GM12878 (cell line): ENCODE data around the gene TPCN1. TPM values are rescaled to one million over a fixed set of nuclear protein-coding genes. Genes with fewer than 3 reads are reported as not detected.

Experiments used
- CHD1 ChIP-seq: IDR thresholded peaks from 2 replicates; pipeline ENCODE4 v1.6.1; 2012; ENCODE audit warnings: low read depth, low read length, improper control_type of control experiment
- CREM ChIP-seq: IDR thresholded peaks from 2 replicates; pipeline ENCODE4 v1.6.1; 2014; ENCODE audit warnings: antibody characterized with exemption, low read depth
- E2F4 ChIP-seq: IDR thresholded peaks from 2 replicates; pipeline ENCODE4 v1.6.1; 2012; ENCODE audit warnings: low read depth, low read length, improper control_type of control experiment
- FOXM1 ChIP-seq: IDR thresholded peaks from 2 replicates; pipeline ENCODE4 v1.6.1; 2012; ENCODE audit warnings: low read depth, mild to moderate bottlenecking, inconsistent platforms, low read length, moderate library complexity
- HDAC6 ChIP-seq: fragments of 200-600 bp; sonication (generic); IDR thresholded peaks from one replicate; pipeline ENCODE4 v1.8.0; 2017; ENCODE audit warnings: antibody characterized with exemption; ENCODE audit not compliant: unreplicated experiment
- IKZF2 ChIP-seq, 2 experiments: fragments of 450-650 bp; IDR thresholded peaks; 2 replicates each; pipeline ENCODE4 v1.6.1; 2017; ENCODE audit warnings: mild to moderate bottlenecking in 2 of 2, moderate library complexity in 2 of 2
- JUND ChIP-seq: IDR thresholded peaks from 2 replicates; pipeline ENCODE4 v1.6.1; 2012; ENCODE audit warnings: low read depth, mild to moderate bottlenecking, low read length, improper control_type of control experiment, moderate library complexity
- KDM1A ChIP-seq: fragments of 200-600 bp; sonication (generic); IDR thresholded peaks from 2 replicates; pipeline ENCODE4 v1.6.1; 2016; ENCODE audit warnings: borderline replicate concordance
- LARP7 ChIP-seq: fragments of 450-650 bp; IDR thresholded peaks from 2 replicates; pipeline ENCODE4 v1.6.1; 2017; ENCODE audit warnings: mild to moderate bottlenecking
- MTA2 ChIP-seq: fragments of 450-650 bp; IDR thresholded peaks from 2 replicates; pipeline ENCODE4 v1.6.1; 2016; ENCODE audit warnings: low read depth, mild to moderate bottlenecking, moderate library complexity
- MYC ChIP-seq: IDR thresholded peaks from 2 replicates; pipeline ENCODE4 v1.6.1; 2011; ENCODE audit warnings: mild to moderate bottlenecking, low read length, moderate library complexity, inconsistent platforms; ENCODE audit not compliant: insufficient read depth, insufficient replicate concordance, insufficient read length, severe bottlenecking
- POLR2AphosphoS2 ChIP-seq: IDR thresholded peaks from 2 replicates; pipeline ENCODE4 v1.6.1; 2011; ENCODE audit warnings: low read depth, mild to moderate bottlenecking, low read length, improper control_type of control experiment, moderate library complexity
- SIN3A ChIP-seq: IDR thresholded peaks from 2 replicates; pipeline ENCODE4 v1.6.1; 2012; ENCODE audit warnings: low read depth, low read length, improper control_type of control experiment
- SPI1 ChIP-seq: IDR thresholded peaks from 2 replicates; pipeline ENCODE4 v1.6.1; 2011; ENCODE audit warnings: low read depth, mild to moderate bottlenecking, low read length, moderate library complexity, borderline replicate concordance; ENCODE audit not compliant: insufficient read depth
- SRF ChIP-seq, 2 experiments: IDR thresholded peaks; 2 replicates each; pipeline ENCODE4 v1.6.1; 2011; ENCODE audit warnings: low read depth in 2 of 2, low read length in 2 of 2, mild to moderate bottlenecking in 1 of 2, moderate library complexity in 1 of 2
- TBL1XR1 ChIP-seq: IDR thresholded peaks from 2 replicates; pipeline ENCODE4 v1.6.1; 2012; ENCODE audit warnings: low read depth, low read length, improper control_type of control experiment
- TCF12 ChIP-seq: IDR thresholded peaks from 2 replicates; pipeline ENCODE4 v1.6.1; 2011; ENCODE audit warnings: low read depth, mild to moderate bottlenecking, low read length
- YY1 ChIP-seq: IDR thresholded peaks from 2 replicates; pipeline ENCODE4 v1.6.1; 2011; ENCODE audit warnings: low read depth, mild to moderate bottlenecking, low read length
- ZNF217 ChIP-seq: fragments of 450-650 bp; IDR thresholded peaks from 2 replicates; pipeline ENCODE4 v1.6.1; 2017; ENCODE audit warnings: antibody characterized with exemption, mild to moderate bottlenecking
- polyA plus RNA-seq, 11 experiments: library from polyadenylated mRNA; depleted of rRNA in 4 of 11; unstranded in 6 of 11; stranded (reverse) in 5 of 11; fragments of >200 nt; fragmentation: Nextera tagmentation in 4 of 11; fragmentation: Illumina TruSeq in 1 of 11; extraction: Ambion mirVana in 4 of 11; extraction: Trizol in 1 of 11; gene quantifications; 1 replicate in 1 of 11; 2 replicates in 10 of 11; pipeline versions ENCODE4 v1.2.1 to v1.2.3, GENCODE V29; 2011 to 2016; ENCODE audit warnings: inconsistent platforms in 2 of 11, missing spikeins in 2 of 11, low read depth in 1 of 11
- total RNA-seq, 4 experiments: library from RNA; depleted of rRNA in 3 of 4; stranded (reverse); fragments of >200 nt in 3 of 4; fragmentation: Illumina TruSeq in 1 of 4; extraction: Trizol in 1 of 4; gene quantifications; 2 replicates each; pipeline versions ENCODE4 v1.2.1 to v1.2.3, GENCODE V29; 2013 to 2021
- TF ChIP-seq, protein P1 (sequence below): fragments of 450-650 bp; formaldehyde crosslinking; IDR thresholded peaks from 2 replicates; pipeline ENCODE4 v1.5.0; 2022; ENCODE audit warnings: mild to moderate bottlenecking, missing genetic modification characterization
- TF ChIP-seq, protein P2 (sequence below): IDR thresholded peaks from 2 replicates; pipeline ENCODE4 v1.6.1; 2011; ENCODE audit warnings: borderline replicate concordance, low read depth, mild to moderate bottlenecking, moderate library complexity, low read length; ENCODE audit not compliant: insufficient read depth, poor library complexity, severe bottlenecking
- TF ChIP-seq, protein P3 (sequence below): IDR thresholded peaks from 2 replicates; pipeline ENCODE4 v1.6.1; 2012; ENCODE audit warnings: low read depth, low read length, improper control_type of control experiment
- TF ChIP-seq, protein P4 (sequence below): fragments of 450-650 bp; IDR thresholded peaks from 2 replicates; pipeline ENCODE4 v1.6.1; 2017; ENCODE audit warnings: low read depth, mild to moderate bottlenecking, moderate library complexity

Gene TPCN1
- total and polyA plus RNA-seq, 10 of the 15 experiments (the other 5 are each of a cell fraction or from before 2014, with no cell fraction given): 0.79 to 30.9 (median 19.4) TPM

- TF ChIP-seq E2F4: no peak
- TF ChIP-seq TCF12: no peak
- no peak for TF ChIP-seq SIN3A
- TF ChIP-seq POLR2AphosphoS2: no peak
- no peak for TF ChIP-seq FOXM1
- TF ChIP-seq, protein P1, sequence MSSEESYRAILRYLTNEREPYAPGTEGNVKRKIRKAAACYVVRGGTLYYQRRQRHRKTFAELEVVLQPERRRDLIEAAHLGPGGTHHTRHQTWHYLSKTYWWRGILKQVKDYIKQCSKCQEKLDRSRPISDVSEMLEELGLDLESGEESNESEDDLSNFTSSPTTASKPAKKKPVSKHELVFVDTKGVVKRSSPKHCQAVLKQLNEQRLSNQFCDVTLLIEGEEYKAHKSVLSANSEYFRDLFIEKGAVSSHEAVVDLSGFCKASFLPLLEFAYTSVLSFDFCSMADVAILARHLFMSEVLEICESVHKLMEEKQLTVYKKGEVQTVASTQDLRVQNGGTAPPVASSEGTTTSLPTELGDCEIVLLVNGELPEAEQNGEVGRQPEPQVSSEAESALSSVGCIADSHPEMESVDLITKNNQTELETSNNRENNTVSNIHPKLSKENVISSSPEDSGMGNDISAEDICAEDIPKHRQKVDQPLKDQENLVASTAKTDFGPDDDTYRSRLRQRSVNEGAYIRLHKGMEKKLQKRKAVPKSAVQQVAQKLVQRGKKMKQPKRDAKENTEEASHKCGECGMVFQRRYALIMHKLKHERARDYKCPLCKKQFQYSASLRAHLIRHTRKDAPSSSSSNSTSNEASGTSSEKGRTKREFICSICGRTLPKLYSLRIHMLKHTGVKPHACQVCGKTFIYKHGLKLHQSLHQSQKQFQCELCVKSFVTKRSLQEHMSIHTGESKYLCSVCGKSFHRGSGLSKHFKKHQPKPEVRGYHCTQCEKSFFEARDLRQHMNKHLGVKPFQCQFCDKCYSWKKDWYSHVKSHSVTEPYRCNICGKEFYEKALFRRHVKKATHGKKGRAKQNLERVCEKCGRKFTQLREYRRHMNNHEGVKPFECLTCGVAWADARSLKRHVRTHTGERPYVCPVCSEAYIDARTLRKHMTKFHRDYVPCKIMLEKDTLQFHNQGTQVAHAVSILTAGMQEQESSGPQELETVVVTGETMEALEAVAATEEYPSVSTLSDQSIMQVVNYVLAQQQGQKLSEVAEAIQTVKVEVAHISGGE (CRISPR knock-in tag): no peak
- TF ChIP-seq KDM1A: no peak
- no peak for TF ChIP-seq IKZF2 (IDR thresholded peaks at IDR 0.05)
- TF ChIP-seq ZNF217: no peak
- TF ChIP-seq SPI1: 0 out of 2 replicates have a peak, but pooled peaks have one; percentile 27
- no peak for TF ChIP-seq SRF (IDR thresholded peaks at IDR 0.05; ENCODE audit: low read depth in 2 of 2, low read length in 2 of 2)
- TF ChIP-seq, protein P2, sequence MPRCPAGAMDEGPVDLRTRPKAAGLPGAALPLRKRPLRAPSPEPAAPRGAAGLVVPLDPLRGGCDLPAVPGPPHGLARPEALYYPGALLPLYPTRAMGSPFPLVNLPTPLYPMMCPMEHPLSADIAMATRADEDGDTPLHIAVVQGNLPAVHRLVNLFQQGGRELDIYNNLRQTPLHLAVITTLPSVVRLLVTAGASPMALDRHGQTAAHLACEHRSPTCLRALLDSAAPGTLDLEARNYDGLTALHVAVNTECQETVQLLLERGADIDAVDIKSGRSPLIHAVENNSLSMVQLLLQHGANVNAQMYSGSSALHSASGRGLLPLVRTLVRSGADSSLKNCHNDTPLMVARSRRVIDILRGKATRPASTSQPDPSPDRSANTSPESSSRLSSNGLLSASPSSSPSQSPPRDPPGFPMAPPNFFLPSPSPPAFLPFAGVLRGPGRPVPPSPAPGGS: no peak
- no peak for TF ChIP-seq CHD1
- no peak for TF ChIP-seq MTA2
- TF ChIP-seq, protein P3, sequence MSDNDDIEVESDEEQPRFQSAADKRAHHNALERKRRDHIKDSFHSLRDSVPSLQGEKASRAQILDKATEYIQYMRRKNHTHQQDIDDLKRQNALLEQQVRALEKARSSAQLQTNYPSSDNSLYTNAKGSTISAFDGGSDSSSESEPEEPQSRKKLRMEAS: no peak
- no peak for TF ChIP-seq TBL1XR1
- no peak for TF ChIP-seq HDAC6
- TF ChIP-seq YY1: 0 out of 2 replicates have a peak, but pooled peaks have one; percentile 13
- TF ChIP-seq JUND: no peak
- TF ChIP-seq, protein P4, sequence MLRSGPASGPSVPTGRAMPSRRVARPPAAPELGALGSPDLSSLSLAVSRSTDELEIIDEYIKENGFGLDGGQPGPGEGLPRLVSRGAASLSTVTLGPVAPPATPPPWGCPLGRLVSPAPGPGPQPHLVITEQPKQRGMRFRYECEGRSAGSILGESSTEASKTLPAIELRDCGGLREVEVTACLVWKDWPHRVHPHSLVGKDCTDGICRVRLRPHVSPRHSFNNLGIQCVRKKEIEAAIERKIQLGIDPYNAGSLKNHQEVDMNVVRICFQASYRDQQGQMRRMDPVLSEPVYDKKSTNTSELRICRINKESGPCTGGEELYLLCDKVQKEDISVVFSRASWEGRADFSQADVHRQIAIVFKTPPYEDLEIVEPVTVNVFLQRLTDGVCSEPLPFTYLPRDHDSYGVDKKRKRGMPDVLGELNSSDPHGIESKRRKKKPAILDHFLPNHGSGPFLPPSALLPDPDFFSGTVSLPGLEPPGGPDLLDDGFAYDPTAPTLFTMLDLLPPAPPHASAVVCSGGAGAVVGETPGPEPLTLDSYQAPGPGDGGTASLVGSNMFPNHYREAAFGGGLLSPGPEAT: no peak
- TF ChIP-seq MYC: no peak
- no peak for TF ChIP-seq LARP7
- TF ChIP-seq CREM: no peak
Observed at GRCh38 chr12:113184098-113184899, 37.0 kb upstream of the TPCN1 start (continued).
